Measurements from ENCODE around the gene TRIM29.

The TRIM29 gene

GRCh38 chr11:120105576-120105975, 32.3 kb downstream of the TRIM29 start:
- peaks cover 24% of the 10 kb centered on the region for H3K27me3 ChIP-seq (ENCODE audit: control insufficient read depth, low read length)
- H3K9me3 ChIP-seq (ENCODE audit: control insufficient read depth, insufficient read depth, low read length), result no peaks in the 10 kb centered on the region
- no peaks in the 10 kb centered on the region for H3K4me1 ChIP-seq (ENCODE audit: control insufficient read depth, low read length)
- no peaks in the 10 kb centered on the region for H4K20me1 ChIP-seq (ENCODE audit: control insufficient read depth, insufficient read depth, low read depth, low read length)
- no peak for TF ChIP-seq CTCF (IDR thresholded peaks at IDR 0.05; ENCODE audit: low read depth, low read length, poor library complexity, severe bottlenecking)
- TF ChIP-seq EZH2phosphoT487 (IDR thresholded peaks at IDR 0.05; ENCODE audit: borderline replicate concordance, low read length), result no peak
- H3K4me3 ChIP-seq (ENCODE audit: low read length), result no peak overlapping the region
- H3K36me3 ChIP-seq (ENCODE audit: control insufficient read depth, low read length), result no peaks in the 10 kb centered on the region
- H3K27ac ChIP-seq (ENCODE audit: low read depth, low read length), result no peak overlapping the region
- H3F3A ChIP-seq (ENCODE audit: control insufficient read depth, insufficient read depth), result no peaks in the 10 kb centered on the region
- H3K4me2 ChIP-seq (ENCODE audit: low read length), result no peak overlapping the region
- H3K9me2 ChIP-seq (replicated peaks; ENCODE audit: control insufficient read depth, low read length), result no peaks in the 10 kb centered on the region
- no peaks in the 10 kb centered on the region for H3K79me2 ChIP-seq (ENCODE audit: control insufficient read depth, low read length)

- H3F3A ChIP-seq (ENCODE audit: control insufficient read depth, insufficient read depth), result no peaks in the 10 kb centered on the region
- no peaks in the 10 kb centered on the region for H3K9me2 ChIP-seq (replicated peaks; ENCODE audit: control insufficient read depth, low read length)
- peaks cover 27% of the 10 kb centered on the region for H3K27me3 ChIP-seq (ENCODE audit: control insufficient read depth, low read length)
- H3K4me1 ChIP-seq (ENCODE audit: control insufficient read depth, low read length), result 0 out of 2 replicates have a peak, but pooled peaks cover 4% of the 10 kb centered on the region
- no peak overlapping the region for H3K27ac ChIP-seq (ENCODE audit: low read depth, low read length)
- no peak overlapping the region for H3K4me3 ChIP-seq (ENCODE audit: low read length)
- no peaks in the 10 kb centered on the region for H3K9me3 ChIP-seq (ENCODE audit: control insufficient read depth, insufficient read depth, low read length)
- no peaks in the 10 kb centered on the region for H3K79me2 ChIP-seq (ENCODE audit: control insufficient read depth, low read length)
- no peak overlapping the region for H3K4me2 ChIP-seq (ENCODE audit: low read length)
- no peaks in the 10 kb centered on the region for H4K20me1 ChIP-seq (ENCODE audit: control insufficient read depth, insufficient read depth, low read depth, low read length)
- TF ChIP-seq EZH2phosphoT487 (IDR thresholded peaks at IDR 0.05; ENCODE audit: borderline replicate concordance, low read length) (no peak), CTCF (IDR thresholded peaks at IDR 0.05; ENCODE audit: low read depth, low read length, poor library complexity, severe bottlenecking) (no peak)
- no peaks in the 10 kb centered on the region for H3K36me3 ChIP-seq (ENCODE audit: control insufficient read depth, low read length)
Measured at GRCh38 chr11:120104041-120104565, 33.8 kb downstream of the TRIM29 start.

GRCh38 chr11:120102864-120103122, 35.1 kb downstream of the TRIM29 start:
- no peaks in the 10 kb centered on the region for H3K9me3 ChIP-seq (ENCODE audit: control insufficient read depth, insufficient read depth, low read length)
- no peaks in the 10 kb centered on the region for H4K20me1 ChIP-seq (ENCODE audit: control insufficient read depth, insufficient read depth, low read depth, low read length)
- H3K36me3 ChIP-seq (ENCODE audit: control insufficient read depth, low read length), result no peaks in the 10 kb centered on the region
- H3K27ac ChIP-seq (ENCODE audit: low read depth, low read length), result no peak overlapping the region
- H3K9me2 ChIP-seq (replicated peaks; ENCODE audit: control insufficient read depth, low read length), result no peaks in the 10 kb centered on the region
- H3K27me3 ChIP-seq (ENCODE audit: control insufficient read depth, low read length), result peaks cover 25% of the 10 kb centered on the region
- no peak for TF ChIP-seq EZH2phosphoT487 (IDR thresholded peaks at IDR 0.05; ENCODE audit: borderline replicate concordance, low read length)
- no peak for TF ChIP-seq CTCF (IDR thresholded peaks at IDR 0.05; ENCODE audit: low read depth, low read length, poor library complexity, severe bottlenecking)
- no peaks in the 10 kb centered on the region for H3F3A ChIP-seq (ENCODE audit: control insufficient read depth, insufficient read depth)
- no peak overlapping the region for H3K4me3 ChIP-seq (ENCODE audit: low read length)
- 0 out of 2 replicates have a peak, but pooled peaks cover 4% of the 10 kb centered on the region for H3K4me1 ChIP-seq (ENCODE audit: control insufficient read depth, low read length)
- no peak overlapping the region for H3K4me2 ChIP-seq (ENCODE audit: low read length)
- no peaks in the 10 kb centered on the region for H3K79me2 ChIP-seq (ENCODE audit: control insufficient read depth, low read length)

All from DOHH2 (cell line).